A172 (cell line): ENCODE measurements around the gene LGI4. TPM values are rescaled to one million over a fixed set of nuclear protein-coding genes. Genes with fewer than 3 reads are reported as not detected.
"Not testable (repeated sequence)": the region's sequence is repeated elsewhere in the genome, so short reads cannot be mapped to it uniquely, and the experiment has no call there.

ENCODE experiments used
- DNase-seq: peaks from one replicate; pipeline ENCODE4 v3.0.0-alpha.2; 2015; ENCODE audit warnings: low spot score
- total RNA-seq: library from RNA; depleted of rRNA; stranded (reverse); fragments of >200 nt; shearing (Covaris generic); gene quantifications from 2 replicates; pipeline ENCODE4 v1.2.3, GENCODE V29; 2014

The LGI4 gene
- total RNA-seq, 1 experiment from 2014 or later: not detected

- DNase-seq: no peak
Observed at GRCh38 chr19:35141837-35142605, 7.2 kb upstream of the LGI4 start.

- DNase-seq: peak; percentile 90
Observed at GRCh38 chr19:35140962-35141836, 6.3 kb upstream of the LGI4 start.

GRCh38 chr19:35140207-35140961 lies 5.5 kb upstream of the LGI4 start:
- no peak for DNase-seq

DNA sequence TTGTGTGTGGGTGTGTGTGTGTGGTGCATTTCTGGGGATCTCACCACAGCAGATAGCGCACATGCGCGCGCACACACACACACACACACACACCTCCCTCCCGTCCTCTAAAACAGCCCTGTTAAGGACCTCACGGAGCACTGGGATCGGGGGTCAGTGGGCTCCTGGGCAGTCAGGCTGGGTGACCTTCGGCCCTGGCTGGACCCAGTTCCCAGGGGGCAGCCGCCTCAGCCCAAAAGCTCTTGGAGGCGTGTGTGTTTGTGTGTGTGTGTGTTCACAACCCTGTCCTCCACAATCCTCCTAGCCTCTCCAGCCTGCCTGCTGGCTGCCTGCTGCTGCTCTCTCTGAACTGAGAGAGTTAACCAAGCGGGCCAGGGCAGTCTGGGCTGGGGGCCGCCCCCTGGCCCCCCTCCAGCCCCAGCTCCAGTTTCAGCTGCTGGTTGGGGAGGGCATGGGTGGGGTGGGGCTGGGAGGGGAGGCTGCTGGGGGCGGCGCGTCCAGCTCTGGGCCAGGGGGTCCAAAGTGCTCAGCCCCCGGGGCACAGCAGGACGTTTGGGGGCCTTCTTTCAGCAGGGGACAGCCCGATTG lies 3.5 kb upstream of the LGI4 start, which contains the start of gene FXYD1:
Gene FXYD1, plus strand, starts transcription at position 520 of the 588 bp plus-strand sequence. CDS start 1,256 bp downstream, outside the sequence.
- DNase-seq: no peak

GRCh38 chr19:35136977-35137702 lies 2.3 kb upstream of the LGI4 start:
- DNase-seq: no peak

GRCh38 chr19:35136231-35136630 lies 1.4 kb upstream of the LGI4 start:
- DNase-seq: no peak

DNA sequence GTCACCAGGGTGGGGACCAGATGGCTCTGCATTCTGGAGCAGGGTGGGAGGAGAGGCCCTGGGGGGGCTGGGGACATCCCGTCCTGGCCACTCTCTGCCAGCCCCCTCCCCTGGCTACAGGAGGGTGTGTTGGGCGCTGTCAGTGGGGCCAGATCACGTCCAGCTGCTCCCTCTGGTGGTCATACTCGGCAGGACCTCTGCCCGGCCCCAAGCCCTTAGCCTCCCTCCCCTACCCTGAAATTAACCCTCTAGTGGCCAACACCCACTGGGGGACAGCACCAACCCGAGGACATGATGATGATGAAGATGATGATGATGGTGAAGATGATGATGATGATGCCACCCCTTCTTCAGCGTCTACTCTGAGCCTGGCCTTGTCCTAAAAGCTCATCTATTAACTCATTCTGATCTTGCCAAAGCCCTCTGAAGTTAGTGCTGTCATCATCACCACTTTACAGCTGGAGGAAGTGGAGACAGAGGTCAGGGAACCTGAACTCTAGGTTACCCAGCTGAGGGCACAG lies 590 bp upstream of the LGI4 start:
- DNase-seq: peak; percentile 60

DNA sequence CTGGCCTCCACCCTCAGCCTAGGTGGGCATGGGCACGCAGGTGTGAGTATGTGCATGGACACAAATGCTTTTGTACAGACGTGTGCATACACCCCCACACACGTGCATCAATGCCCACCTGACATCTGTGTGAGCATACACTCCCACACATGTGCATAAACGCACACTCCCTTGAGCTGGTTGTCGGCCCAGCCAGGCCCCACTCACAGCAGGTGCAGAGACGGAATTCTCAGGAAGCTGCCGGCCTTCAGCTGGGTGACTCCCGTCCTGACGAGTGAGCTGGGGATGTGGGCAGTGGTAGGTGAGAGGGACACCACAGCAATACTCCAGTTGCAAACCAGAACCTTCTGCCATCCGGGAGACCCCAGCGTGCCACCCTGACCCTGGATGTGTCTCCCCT lies 1.0 kb downstream of the LGI4 start:
- DNase-seq: no peak

DNA sequence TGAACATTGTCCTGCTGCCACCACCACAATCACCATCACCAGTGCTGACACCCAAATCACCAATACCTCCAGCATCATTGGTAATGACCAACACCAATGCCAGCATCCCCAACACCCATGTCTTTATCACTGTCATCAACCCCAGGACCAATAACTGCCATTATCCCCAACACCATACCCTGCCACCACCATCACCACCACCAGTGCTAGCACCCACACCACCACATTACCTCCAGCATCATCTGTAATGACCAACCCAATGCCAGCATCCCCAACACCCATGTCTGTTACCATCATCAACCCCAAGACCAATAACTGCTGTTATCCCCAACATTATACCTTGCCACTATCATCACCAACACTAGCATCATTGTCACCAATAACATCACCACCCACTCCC lies 2.6 kb downstream of the LGI4 start:
- no peak for DNase-seq

- DNase-seq: no peak
Observed at GRCh38 chr19:35130761-35131720, 3.8 kb downstream of the LGI4 start.

GRCh38 chr19:35129724-35130274 lies 5.1 kb downstream of the LGI4 start:
- DNase-seq: not testable (repeated sequence)

DNA sequence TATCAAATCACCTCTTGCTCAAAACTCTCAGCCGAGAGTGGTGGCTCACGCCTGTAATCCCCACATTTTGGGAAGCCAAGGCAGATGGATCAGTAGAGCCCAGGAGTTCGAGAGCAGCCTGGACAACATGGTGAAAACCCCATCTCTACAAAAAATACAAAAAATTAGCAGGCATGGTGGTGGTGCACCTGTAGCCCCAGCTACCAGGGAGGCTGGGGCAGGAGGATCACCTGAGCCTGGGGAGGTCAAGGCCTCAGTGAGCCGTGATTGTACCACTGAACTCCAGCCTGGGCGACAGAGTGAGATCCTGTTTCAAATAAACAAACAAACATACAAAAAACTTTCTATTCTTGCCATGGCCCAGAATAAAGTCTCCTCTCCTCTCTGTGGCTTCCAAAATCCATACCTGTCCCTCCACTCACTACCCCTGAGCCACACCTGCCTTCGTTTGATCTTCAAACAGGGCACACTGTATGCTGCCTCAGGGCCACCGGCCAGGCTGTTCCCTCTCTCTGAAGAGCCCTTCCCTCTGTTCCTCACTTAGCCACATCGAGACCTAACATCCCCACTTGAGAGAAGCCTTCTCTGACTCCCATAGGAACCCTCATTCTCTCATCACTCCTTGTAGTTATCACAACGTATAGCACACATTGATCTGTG lies 6.3 kb downstream of the LGI4 start:
- no peak for DNase-seq

- DNase-seq: no peak
Observed at GRCh38 chr19:35127871-35128270, 7.0 kb downstream of the LGI4 start.

GRCh38 chr19:35126624-35126959 lies 8.3 kb downstream of the LGI4 start:
- no peak for DNase-seq

- DNase-seq: no peak
Observed at GRCh38 chr19:35125749-35126623, 8.9 kb downstream of the LGI4 start.

GRCh38 chr19:35125270-35125717 lies 9.6 kb downstream of the LGI4 start:
- no peak for DNase-seq
